ENCODE results near the gene CPNE7.

The CPNE7 gene

DNA sequence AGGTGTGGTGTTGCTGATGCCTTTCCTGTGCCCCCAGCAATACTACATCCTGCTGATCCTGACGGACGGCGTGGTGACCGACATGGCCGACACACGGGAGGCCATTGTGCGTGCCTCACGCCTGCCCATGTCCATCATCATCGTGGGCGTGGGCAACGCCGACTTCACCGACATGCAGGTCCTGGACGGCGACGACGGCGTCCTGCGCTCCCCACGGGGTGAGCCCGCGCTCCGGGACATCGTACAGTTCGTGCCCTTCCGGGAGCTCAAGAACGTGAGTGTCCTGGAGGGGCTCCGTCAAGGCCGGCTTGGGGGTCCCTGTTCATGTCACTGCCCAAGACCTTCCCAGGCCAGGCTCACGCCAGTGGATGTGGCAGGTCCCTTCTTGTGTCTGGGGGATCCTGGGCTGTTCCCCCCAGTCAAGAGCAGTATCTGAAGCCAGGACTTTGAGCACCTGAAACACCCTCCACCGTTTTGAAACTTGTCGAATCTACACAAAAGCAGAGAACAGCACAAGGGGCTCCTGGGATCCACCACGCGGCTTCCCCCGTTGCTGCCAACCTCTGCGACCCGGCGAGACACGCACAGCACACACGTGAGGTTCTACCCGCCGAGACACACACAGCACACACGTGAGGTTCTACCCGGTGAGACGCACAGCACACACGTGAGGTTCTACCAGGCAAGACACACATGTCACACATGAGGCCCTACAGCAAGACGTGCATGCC lies 19.9 kb downstream of the CPNE7 start:
- no peak for DNase-seq

DNA sequence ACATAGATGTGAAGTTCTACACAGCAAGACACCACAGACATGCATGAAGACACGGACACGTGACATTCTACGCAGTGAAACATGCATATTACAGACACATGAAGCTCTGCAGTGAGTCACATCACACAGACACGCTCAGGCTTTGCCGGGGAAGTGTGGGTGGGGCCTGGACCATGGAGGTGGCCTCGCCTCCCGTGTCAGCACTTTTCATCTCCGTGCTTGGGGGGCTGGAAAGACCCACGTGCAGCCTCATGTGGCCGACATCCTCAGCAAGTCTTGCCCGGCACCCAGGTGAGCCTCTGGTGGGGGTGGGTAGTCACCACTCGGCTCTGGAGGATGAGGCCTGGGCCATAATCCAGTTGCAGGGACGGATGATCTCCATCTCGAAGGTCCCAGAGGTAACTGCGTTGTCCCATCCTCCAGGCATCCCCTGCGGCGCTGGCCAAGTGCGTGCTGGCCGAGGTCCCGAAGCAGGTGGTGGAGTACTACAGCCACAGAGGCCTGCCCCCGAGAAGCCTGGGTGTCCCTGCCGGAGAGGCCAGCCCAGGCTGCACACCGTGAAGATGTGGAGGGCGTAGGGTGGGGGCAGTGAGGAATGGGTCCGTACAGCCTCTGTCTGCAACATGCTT lies 20.6 kb downstream of the CPNE7 start:
- DNase-seq, result no peak
- intact Hi-C loops (cut with DNase I), result no loop called here

More for the DNA sequence above, 19.9 kb downstream of the CPNE7 start:
- intact Hi-C loops (cut with DNase I), result no loop called here

GRCh38 chr16:89596957-89597649 lies 21.5 kb downstream of the CPNE7 start:
- DNase-seq, result no peak

DNA sequence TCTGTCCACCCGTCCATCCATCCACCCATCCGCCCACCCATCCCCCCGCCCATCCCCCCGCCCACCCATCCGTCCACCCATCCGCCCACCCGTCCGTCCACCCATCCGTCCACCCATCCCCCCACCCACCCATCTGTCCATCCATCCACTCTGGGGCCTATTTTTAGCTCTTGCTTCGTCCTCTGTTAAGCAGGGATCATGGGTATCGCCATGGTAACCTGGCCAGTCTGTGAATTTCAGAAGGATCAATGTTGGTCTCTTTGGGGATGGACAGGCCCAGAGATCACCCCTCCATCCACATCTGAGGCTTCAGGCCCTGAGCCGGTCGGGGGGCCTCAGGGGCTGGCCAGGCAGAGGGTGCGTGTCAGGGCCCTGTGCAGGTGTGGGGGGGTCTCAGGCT lies 22.6 kb downstream of the CPNE7 start:
- intact Hi-C loops (cut with DNase I), result no loop called here
- DNase-seq, result no peak

More at GRCh38 chr16:89596957-89597649, 21.5 kb downstream of the CPNE7 start:
- intact Hi-C loops (cut with DNase I), result no loop called here

- peak in 13 of 42 donors; percentile 15 to 51 (median 36) for DNase-seq
These were observed 23.9 kb downstream of the CPNE7 start for GRCh38 chr16:89599451-89599858.

DNA sequence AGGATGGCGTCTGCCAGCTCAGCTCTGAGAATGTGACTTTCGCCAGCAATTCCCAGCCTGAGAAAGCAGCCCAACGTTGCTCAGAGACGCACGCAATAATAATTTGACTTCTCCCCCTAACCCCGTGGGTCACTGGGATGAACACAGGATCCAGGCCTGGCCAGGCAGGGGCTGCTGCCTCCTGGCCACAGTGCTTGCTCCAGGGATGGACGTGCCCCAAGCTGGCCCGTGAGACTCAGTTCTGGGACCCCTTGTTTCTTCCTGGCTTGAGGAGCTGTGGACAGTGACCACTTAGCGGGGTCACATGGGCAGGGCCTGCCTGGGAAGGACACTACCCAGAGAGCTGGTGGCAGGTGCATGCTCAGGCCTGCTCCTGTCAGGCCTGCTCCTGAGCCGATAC lies 24.3 kb downstream of the CPNE7 start:
- no peak for DNase-seq
- intact Hi-C loops (cut with DNase I), result no loop called here

More at GRCh38 chr16:89599451-89599858, 23.9 kb downstream of the CPNE7 start:
- intact Hi-C loops (cut with DNase I), result no loop called here

- DNase-seq, result peak in 8 of 42 donors; percentile 21 to 43 (median 26)
- intact Hi-C loops (cut with DNase I), result no loop called here
These were observed 24.9 kb downstream of the CPNE7 start for GRCh38 chr16:89600427-89600826.

- no peak for DNase-seq
- intact Hi-C loops (cut with DNase I), result no loop called here
These were observed 25.4 kb downstream of the CPNE7 start for GRCh38 chr16:89600956-89601355.

GRCh38 chr16:89601906-89602272 lies 26.3 kb downstream of the CPNE7 start:
- intact Hi-C loops (cut with DNase I), result no loop called here
- DNase-seq, result peak in 5 of 42 donors; percentile 14 to 39 (median 32)

DNA sequence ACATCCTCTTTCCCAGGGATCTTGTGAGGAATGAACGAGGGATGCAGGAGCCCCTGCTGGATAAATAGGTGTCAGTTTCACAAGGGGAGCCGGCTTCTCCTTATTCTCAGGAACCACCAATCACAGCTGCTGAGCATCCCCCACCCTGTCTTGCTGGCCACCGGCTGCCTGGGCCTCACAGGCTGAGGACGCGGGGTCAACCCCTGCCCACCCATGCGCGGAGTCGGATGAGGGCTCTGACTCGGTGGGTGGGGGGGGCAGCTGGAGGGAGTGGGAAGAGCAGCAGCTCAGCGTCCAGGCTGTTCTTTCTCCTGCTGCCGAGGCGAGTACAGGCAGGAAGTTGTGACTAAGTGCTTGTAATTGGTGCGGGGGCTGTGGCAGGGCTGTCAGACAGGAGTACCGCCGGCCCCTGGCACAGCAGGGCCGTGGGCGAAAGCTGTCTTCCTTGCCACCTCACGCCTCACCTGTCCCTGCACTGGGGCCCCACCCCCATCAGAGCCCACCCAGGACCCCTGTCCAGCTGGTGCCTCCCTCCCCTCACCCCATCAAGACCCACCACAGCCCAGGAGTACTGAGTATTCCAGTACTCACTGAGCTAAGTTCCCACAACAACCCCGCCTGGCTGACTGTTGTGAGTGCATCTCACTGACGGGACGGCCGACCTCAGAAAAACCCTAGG lies 26.9 kb downstream of the CPNE7 start:
- intact Hi-C loops (cut with DNase I), result no loop called here
- peak; percentile 41 to 91 (median 69) for DNase-seq

- DNase-seq, result no peak
- intact Hi-C loops (cut with DNase I), result no loop called here
These were observed 27.5 kb downstream of the CPNE7 start for GRCh38 chr16:89602952-89603590.

- intact Hi-C loops (cut with DNase I), result no loop called here
- DNase-seq, result no peak
These were observed 29.2 kb downstream of the CPNE7 start for GRCh38 chr16:89604764-89605163.

- intact Hi-C loops (cut with DNase I), result no loop called here
- DNase-seq, result peak in 41 of 42 donors; percentile 13 to 88 (median 66)
These were observed 29.8 kb downstream of the CPNE7 start for GRCh38 chr16:89605186-89605970.

DNA sequence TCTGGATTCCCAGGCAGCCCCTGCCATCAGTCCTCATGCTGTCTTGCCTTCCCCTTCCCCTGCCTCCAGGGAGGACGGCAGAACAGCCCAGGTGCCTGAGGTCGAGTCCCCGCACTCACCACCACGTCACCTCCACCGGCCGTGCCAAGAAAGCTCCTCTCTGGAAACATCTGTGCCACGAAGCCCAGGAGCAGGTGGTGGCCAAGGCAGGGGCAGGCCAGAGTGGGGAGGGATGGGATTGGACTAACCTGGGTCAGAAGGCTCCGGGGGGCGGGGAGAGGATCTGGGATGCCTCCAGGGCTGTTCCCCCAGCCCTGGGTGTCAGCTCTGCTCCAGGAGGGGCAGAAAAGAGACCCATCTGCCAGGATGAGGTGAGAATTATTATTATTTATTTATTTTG lies 30.4 kb downstream of the CPNE7 start:
- intact Hi-C loops (cut with DNase I), result no loop called here
- DNase-seq, result no peak

GRCh38 chr16:89607453-89607852 lies 31.9 kb downstream of the CPNE7 start:
- no peak for DNase-seq
- intact Hi-C loops (cut with DNase I), result no loop called here

DNA sequence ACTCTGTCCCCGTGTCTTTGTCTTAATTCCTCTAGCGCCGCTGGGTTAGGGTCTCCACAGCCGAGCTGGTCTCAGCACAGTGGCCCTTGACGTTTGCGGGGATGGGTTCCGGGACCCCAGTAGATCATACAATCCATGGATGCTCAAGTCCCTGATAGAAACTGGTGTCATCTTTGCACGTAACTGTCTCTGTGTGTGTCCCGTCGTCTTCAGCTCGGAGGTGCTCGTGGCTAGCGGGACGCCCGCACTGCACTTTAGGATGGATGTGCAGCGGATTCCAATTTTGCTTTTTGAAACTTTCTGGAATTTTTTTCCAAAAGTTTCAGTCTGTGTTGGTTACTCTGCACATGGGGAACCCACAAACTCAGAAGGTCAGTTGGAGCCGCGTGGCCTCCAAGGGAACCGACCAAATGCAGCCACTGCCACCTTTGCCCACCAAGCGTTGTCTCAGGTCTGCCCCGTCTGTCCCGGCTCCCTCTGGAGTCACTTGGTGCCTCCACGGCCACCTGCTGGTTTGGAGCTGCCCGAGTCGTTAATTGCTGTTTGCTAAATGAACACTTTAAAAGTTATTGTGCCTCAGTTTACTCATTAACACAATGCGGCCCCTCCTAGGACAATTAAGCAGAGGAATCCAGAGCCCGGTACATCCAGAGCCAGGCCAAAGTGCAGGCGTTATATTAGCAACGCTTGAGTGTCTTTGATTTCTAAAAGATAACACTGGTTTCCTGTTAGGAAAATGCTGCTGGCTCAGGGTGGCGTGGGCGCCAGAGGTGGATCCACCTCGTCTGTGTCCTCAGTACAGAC lies 32.6 kb downstream of the CPNE7 start:
- intact Hi-C loops (cut with DNase I), result no loop called here
- DNase-seq, result no peak

DNA sequence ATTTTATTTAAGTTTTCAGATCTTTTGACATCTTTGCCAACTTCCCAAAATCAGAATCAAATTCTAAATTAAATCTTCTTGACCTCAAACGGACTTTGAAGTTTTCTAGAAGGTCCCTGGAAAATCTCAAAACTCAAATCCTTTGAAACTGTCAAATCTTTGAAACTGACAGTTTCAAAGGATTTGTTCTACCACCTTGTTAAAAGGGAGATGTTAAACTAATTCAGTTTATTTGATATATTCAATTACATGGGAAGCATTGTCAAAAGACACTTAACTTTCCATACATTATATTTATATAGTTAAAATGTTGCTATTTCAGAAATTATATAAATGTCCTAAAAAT lies 34.5 kb downstream of the CPNE7 start:
- intact Hi-C loops (cut with DNase I), result no loop called here
- no peak for DNase-seq
